Neuronal stem cell (in vitro differentiated cells): ENCODE results near the gene PCBP4.

ENCODE experiments used
- DNase-seq: peaks from one replicate; pipeline ENCODE4 v3.0.0-alpha.2; 2013; ENCODE audit warnings: low spot score
- H2AFZ ChIP-seq: one replicate; pipeline ENCODE4 v1.6.1; 2013; ENCODE audit warnings: mild to moderate bottlenecking, low read length, inconsistent platforms
- H2AK5ac ChIP-seq: 2 replicates; pipeline ENCODE4 v1.6.1; 2013; ENCODE audit warnings: low read depth, mild to moderate bottlenecking, inconsistent platforms, low read length, moderate library complexity, mixed read lengths
- H2BK120ac ChIP-seq: 2 replicates; pipeline ENCODE4 v1.6.1; 2013; ENCODE audit warnings: low read depth, mild to moderate bottlenecking, inconsistent platforms, low read length, moderate library complexity, mixed read lengths
- H2BK12ac ChIP-seq: one replicate; pipeline ENCODE4 v1.6.1; 2013; ENCODE audit warnings: low read length, inconsistent platforms
- H2BK15ac ChIP-seq: 2 replicates; pipeline ENCODE4 v1.6.1; 2013; ENCODE audit warnings: mild to moderate bottlenecking, low read length, inconsistent platforms, mixed read lengths
- H2BK5ac ChIP-seq: one replicate; pipeline ENCODE4 v1.6.1; 2013; ENCODE audit warnings: inconsistent platforms, mild to moderate bottlenecking, low read length, moderate library complexity
- H3K14ac ChIP-seq: one replicate; pipeline ENCODE4 v1.6.1; 2013; ENCODE audit warnings: low read length, inconsistent platforms
- H3K18ac ChIP-seq: 2 replicates; pipeline ENCODE4 v1.6.1; 2013; ENCODE audit warnings: low read length, inconsistent platforms
- H3K23ac ChIP-seq: 2 replicates; pipeline ENCODE4 v1.6.1; 2013; ENCODE audit warnings: low read depth, mild to moderate bottlenecking, mixed read lengths, low read length, inconsistent platforms; ENCODE audit not compliant: poor library complexity
- H3K27ac ChIP-seq: replicated peaks from 3 replicates; pipeline ENCODE4 v1.5.1; 2013; ENCODE audit warnings: low read length, inconsistent platforms
- H3K27me3 ChIP-seq, 3 experiments: 2 replicates each; pipeline ENCODE4 v1.6.1; 2013; ENCODE audit warnings: low read length in 3 of 3, mild to moderate bottlenecking in 2 of 3, inconsistent platforms in 1 of 3, low read depth in 1 of 3, mixed read lengths in 1 of 3, moderate library complexity in 1 of 3; ENCODE audit not compliant: control insufficient read depth in 3 of 3, insufficient read depth in 3 of 3
- H3K36me3 ChIP-seq, 2 donors: replicated peaks in 1 of 2; 2 replicates each; pipeline ENCODE4 v1.6.1; 2013; ENCODE audit warnings: low read length in 2 of 2; ENCODE audit not compliant: control insufficient read depth in 2 of 2, insufficient read depth in 2 of 2
- H3K4ac ChIP-seq: 2 replicates; pipeline ENCODE4 v1.6.1; 2013; ENCODE audit warnings: inconsistent platforms, mild to moderate bottlenecking, low read length, moderate library complexity
- H3K4me1 ChIP-seq, 2 donors: 1 replicate in 1 of 2; 2 replicates in 1 of 2; pipeline ENCODE4 v1.6.1; 2013; ENCODE audit warnings: low read length in 2 of 2, low read depth in 1 of 2; ENCODE audit not compliant: control insufficient read depth in 2 of 2, insufficient read depth in 1 of 2
- H3K4me2 ChIP-seq: one replicate; pipeline ENCODE4 v1.6.1; 2013; ENCODE audit warnings: mild to moderate bottlenecking, low read length, inconsistent platforms; ENCODE audit not compliant: insufficient read depth, poor library complexity, severe bottlenecking
- H3K4me3 ChIP-seq, 2 donors: 2 replicates each; pipeline ENCODE4 v1.5.1; 2013; ENCODE audit warnings: low read length in 2 of 2, mild to moderate bottlenecking in 2 of 2, inconsistent platforms in 1 of 2, moderate library complexity in 1 of 2
- H3K79me1 ChIP-seq: one replicate; pipeline ENCODE4 v1.6.1; 2013; ENCODE audit warnings: low read depth, mild to moderate bottlenecking, inconsistent platforms, low read length, moderate library complexity
- H3K9ac ChIP-seq: one replicate; pipeline ENCODE4 v1.6.1; 2013; ENCODE audit warnings: mild to moderate bottlenecking, low read depth, low read length, inconsistent platforms; ENCODE audit not compliant: poor library complexity
- H3K9me3 ChIP-seq, 2 donors: replicated peaks in 1 of 2; 2 replicates each; pipeline versions ENCODE3 to v1.6.1; 2013; ENCODE audit warnings: low read length in 2 of 2, mild to moderate bottlenecking in 2 of 2, inconsistent platforms in 1 of 2, low read depth in 1 of 2, mixed read lengths in 1 of 2, moderate library complexity in 1 of 2; ENCODE audit not compliant: control insufficient read depth in 2 of 2, insufficient read depth in 1 of 2
- H4K8ac ChIP-seq: one replicate; pipeline ENCODE4 v1.6.1; 2013; ENCODE audit warnings: low read depth, mild to moderate bottlenecking, inconsistent platforms, low read length, moderate library complexity
- H4K91ac ChIP-seq: one replicate; pipeline ENCODE4 v1.6.1; 2013; ENCODE audit warnings: low read length, low read depth, mild to moderate bottlenecking, inconsistent platforms; ENCODE audit not compliant: poor library complexity
- WGBS, 2 donors: extraction: QIAGEN DNeasy Blood & Tissue Kit; methylation state at CpG; one replicate each; pipeline ENCODE4 v1.1.7; 2013; ENCODE audit warnings: missing lambda C conversion rate in 2 of 2, mixed read lengths in 1 of 2; ENCODE audit not compliant: insufficient read length in 2 of 2, insufficient replicate concordance in 1 of 2; ENCODE audit errors: extremely low coverage in 2 of 2; 5-methylcytosine and 5-hydroxymethylcytosine counted together

The PCBP4 gene

GRCh38 chr3:51938780-51939425, 28.4 kb downstream of the PCBP4 start:
- Histone ChIP-seq H3K27ac (no peak overlapping the region), H2BK15ac (no peak overlapping the region), H2AFZ (no peak overlapping the region), H3K9me3 (no peaks in the 10 kb centered on the region), H4K8ac (no peak overlapping the region), H2BK120ac (no peak overlapping the region), H3K14ac (no peak overlapping the region), H3K4me2 (no peak overlapping the region), H3K36me3 (peaks cover 31 to 54% of the 10 kb centered on the region in 2 donors), H2BK5ac (no peak overlapping the region), H3K4me3 (no peak overlapping the region), H2BK12ac (no peak overlapping the region), H3K79me1 (peaks cover 5% of the 10 kb centered on the region), H3K4me1 (peaks cover 7% of the 10 kb centered on the region in 2 donors), H3K23ac (no peak overlapping the region), H3K18ac (no peak overlapping the region), H4K91ac (no peak overlapping the region), H3K27me3 (no peaks in the 10 kb centered on the region), H2AK5ac (no peak overlapping the region), H3K4ac (no peak overlapping the region), H3K9ac (no peak overlapping the region)
- WGBS, 2 donors = no CpG with 5 or more reads among the region's 9 CpGs
- DNase-seq = no peak

GRCh38 chr3:51937611-51938450, 29.4 kb downstream of the PCBP4 start:
- Histone ChIP-seq H3K9me3 (no peaks in the 10 kb centered on the region), H3K4me2 (no peak overlapping the region), H2AK5ac (no peak overlapping the region), H3K14ac (no peak overlapping the region), H4K91ac (no peak overlapping the region), H2BK120ac (no peak overlapping the region), H3K79me1 (peaks cover 5% of the 10 kb centered on the region), H3K27me3 (no peaks in the 10 kb centered on the region), H2AFZ (no peak overlapping the region), H2BK5ac (peak overlapping the region; percentile 54), H3K4me1 (peaks cover 5 to 7% of the 10 kb centered on the region in 2 donors), H2BK15ac (no peak overlapping the region), H3K23ac (peak overlapping the region; percentile 37), H3K27ac (no peak overlapping the region), H3K4me3 (no peak overlapping the region), H4K8ac (no peak overlapping the region), H3K9ac (no peak overlapping the region), H3K36me3 (peaks cover 40 to 64% of the 10 kb centered on the region in 2 donors), H3K18ac (no peak overlapping the region), H2BK12ac (no peak overlapping the region), H3K4ac (no peak overlapping the region)
- WGBS, 2 donors = no CpG with 5 or more reads among the region's 13 CpGs
- no peak for DNase-seq

- no peak for DNase-seq
- Histone ChIP-seq H4K91ac (no peak overlapping the region), H2AFZ (no peak overlapping the region), H3K14ac (no peak overlapping the region), H2BK120ac (no peak overlapping the region), H3K27ac (no peak overlapping the region), H2BK12ac (no peak overlapping the region), H3K79me1 (peaks cover 5% of the 10 kb centered on the region), H3K4me2 (no peak overlapping the region), H3K36me3 (peaks cover 44 to 69% of the 10 kb centered on the region in 2 donors), H2BK15ac (no peak overlapping the region), H3K27me3 (no peaks in the 10 kb centered on the region), H3K9ac (no peak overlapping the region), H3K23ac (no peak overlapping the region), H3K4ac (no peak overlapping the region), H2BK5ac (no peak overlapping the region), H2AK5ac (no peak overlapping the region), H3K18ac (no peak overlapping the region), H3K4me1 (peaks cover 0 to 3% of the 10 kb centered on the region in 2 donors), H3K9me3 (no peaks in the 10 kb centered on the region), H4K8ac (no peak overlapping the region), H3K4me3 (no peak overlapping the region)
- WGBS, 2 donors = no CpG with 5 or more reads among the region's 9 CpGs
Measured at GRCh38 chr3:51937014-51937413, 30.2 kb downstream of the PCBP4 start.
